Measurements from ENCODE around the gene B3GNT8. TPM values are rescaled to one million over a fixed set of nuclear protein-coding genes. Genes with fewer than 3 reads are reported as not detected.

B3GNT8 gene
- total and polyA plus RNA-seq, 2 donors (not counting 1 experiment from before 2014, with no cell fraction given) = 0.27 TPM; not detected in 1

DNA sequence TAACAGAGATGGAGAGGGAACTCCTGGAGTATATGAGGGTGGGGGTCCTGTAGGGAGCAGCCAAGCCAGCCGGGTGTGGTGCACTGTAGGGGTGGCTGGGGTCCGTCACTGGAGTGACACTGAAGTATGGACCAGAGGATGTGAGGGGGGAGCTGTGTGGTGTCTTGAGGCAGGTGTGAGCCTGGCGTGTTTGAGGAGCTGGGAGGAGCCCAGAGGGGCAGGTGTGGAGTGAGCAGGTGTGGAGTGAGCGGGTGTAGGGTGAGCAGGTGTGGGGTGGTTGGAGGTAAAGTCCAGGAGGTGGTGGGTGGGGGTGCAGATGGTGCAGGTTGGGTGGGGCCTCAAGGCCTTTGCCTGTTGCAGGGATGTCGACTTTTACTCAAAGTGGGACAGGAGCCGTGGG, 5.9 kb downstream of the B3GNT8 start:
- H4K20me1 ChIP-seq (ENCODE audit: control insufficient read depth, insufficient read depth, low read length, poor library complexity, severe bottlenecking) = peaks cover 14% of the 10 kb centered on the region
- Mint-ChIP-seq H3K9me3 (ENCODE audit: insufficient read depth) (no peaks in the 10 kb centered on the region), H3K4me1 (no peaks in the 10 kb centered on the region), H3K27ac (no peak overlapping the region), H3K4me3 (no peak overlapping the region), H3K27me3 (no peaks in the 10 kb centered on the region)
- no peak overlapping the region for H3K4me2 ChIP-seq (replicated peaks; ENCODE audit: low read depth, low read length, poor library complexity, severe bottlenecking)
- H3K9ac ChIP-seq (ENCODE audit: low read length) = no peak overlapping the region
- no peak for TF ChIP-seq CTCF (IDR thresholded peaks at IDR 0.05)
- no peak for TF ChIP-seq EZH2 (IDR thresholded peaks at IDR 0.05; ENCODE audit: borderline replicate concordance, insufficient read depth, low read depth, low read length, poor library complexity, severe bottlenecking)
- H3K36me3 ChIP-seq (replicated peaks in 1 of 2; ENCODE audit: control extremely low read depth in 1 of 2, control insufficient read depth in 1 of 2, extremely low read depth in 1 of 2, insufficient read depth in 2 of 2, low read length in 1 of 2) = peaks cover 0 to 69% of the 10 kb centered on the region in 2 experiments
- H3K4me1 ChIP-seq (ENCODE audit: control insufficient read depth in 2 of 2, insufficient read depth in 2 of 2, low read length in 2 of 2) = no peaks in the 10 kb centered on the region
- ChIA-PET CTCF (interaction anchor here (1.5 kb wide), 1 partner anchor 142 kb away, joined by 3 read pairs; no protein-coding TSS in a partner anchor), POLR2A (no interaction called here)
- no peak for ATAC-seq (ENCODE audit: low read depth)
- intact Hi-C loops (cut with micrococcal nuclease) = no loop called here
- H3K27me3 ChIP-seq (replicated peaks in 1 of 4; ENCODE audit: control extremely low read depth in 1 of 4, control insufficient read depth in 3 of 4, insufficient read depth in 4 of 4, low read length in 3 of 4) = no peaks in the 10 kb centered on the region
- H3K9me3 ChIP-seq (ENCODE audit: control extremely low read depth in 1 of 3, control insufficient read depth in 2 of 3, insufficient read depth in 1 of 3, low read length in 2 of 3) = no peaks in the 10 kb centered on the region
- no peak overlapping the region for H3K27ac ChIP-seq (ENCODE audit: low read length in 2 of 2)
- peaks cover 5% of the 10 kb centered on the region for H3K79me2 ChIP-seq (ENCODE audit: control insufficient read depth, insufficient read depth, low read length)
- H3K4me3 ChIP-seq (ENCODE audit: control extremely low read depth in 1 of 5, extremely low read depth in 1 of 5, insufficient read depth in 1 of 5, low read depth in 2 of 5, low read length in 4 of 5) = no peak overlapping the region
- WGBS (ENCODE audit: insufficient coverage) = 97% methylated on average over 6 of the region's 6 CpGs
- H2AFZ ChIP-seq (ENCODE audit: insufficient read depth, low read depth, low read length, poor library complexity, severe bottlenecking) = no peak overlapping the region
- no peak for DNase-seq

DNA sequence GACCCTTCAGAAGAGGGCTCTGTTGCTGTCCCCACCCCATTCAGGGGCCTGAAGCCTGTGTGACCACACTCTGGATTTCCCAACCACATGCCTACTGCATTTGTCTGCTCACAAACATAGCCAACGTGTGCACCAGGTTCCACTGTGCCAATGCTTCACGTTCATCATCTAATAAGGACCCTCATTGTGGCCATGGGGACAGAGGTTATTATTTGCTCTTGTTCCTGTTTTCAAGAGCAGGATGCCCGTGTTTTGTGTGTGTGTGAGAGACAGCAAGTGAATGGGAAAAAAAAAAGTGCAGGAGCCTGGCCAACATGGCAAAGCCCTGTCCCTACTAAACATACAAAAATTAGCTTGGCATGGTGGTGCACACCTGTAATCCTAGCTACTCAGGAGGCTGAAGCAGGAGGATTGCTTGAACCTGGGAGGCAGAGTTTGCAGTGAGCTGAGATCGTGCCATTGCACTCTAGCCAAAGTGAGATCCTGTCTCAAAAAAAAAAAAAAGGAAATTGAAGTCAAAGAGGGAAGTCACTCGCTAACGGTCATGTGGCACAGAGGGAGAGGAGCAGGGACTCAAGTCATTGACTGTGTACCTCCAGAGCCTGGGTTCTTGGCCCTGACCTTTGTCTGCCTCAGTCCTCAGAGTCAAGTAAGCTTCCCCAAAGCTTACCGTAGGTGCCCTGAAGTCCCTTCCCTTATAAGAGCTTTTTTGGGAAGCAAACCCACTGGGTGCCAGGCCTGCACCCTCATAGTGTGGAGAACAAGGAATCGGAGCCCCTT, 6.9 kb downstream of the B3GNT8 start:
- Mint-ChIP-seq H3K4me1 (no peaks in the 10 kb centered on the region), H3K27me3 (no peaks in the 10 kb centered on the region), H3K9me3 (ENCODE audit: insufficient read depth) (no peaks in the 10 kb centered on the region), H3K27ac (no peak overlapping the region), H3K4me3 (no peak overlapping the region)
- no peak for ATAC-seq (ENCODE audit: low read depth)
- H3K4me3 ChIP-seq (ENCODE audit: control extremely low read depth in 1 of 5, extremely low read depth in 1 of 5, insufficient read depth in 1 of 5, low read depth in 2 of 5, low read length in 4 of 5) = no peak overlapping the region
- 37% methylated on average over 6 of the region's 8 CpGs for WGBS (ENCODE audit: insufficient coverage)
- H3K9ac ChIP-seq (ENCODE audit: low read length) = no peak overlapping the region
- no peaks in the 10 kb centered on the region for H3K9me3 ChIP-seq (ENCODE audit: control extremely low read depth in 1 of 3, control insufficient read depth in 2 of 3, insufficient read depth in 1 of 3, low read length in 2 of 3)
- H3K4me1 ChIP-seq (ENCODE audit: control insufficient read depth in 2 of 2, insufficient read depth in 2 of 2, low read length in 2 of 2) = no peaks in the 10 kb centered on the region
- POLR2A ChIA-PET = no interaction called here
- H2AFZ ChIP-seq (ENCODE audit: insufficient read depth, low read depth, low read length, poor library complexity, severe bottlenecking) = no peak overlapping the region
- H3K4me2 ChIP-seq (replicated peaks; ENCODE audit: low read depth, low read length, poor library complexity, severe bottlenecking) = no peak overlapping the region
- no peaks in the 10 kb centered on the region for H3K27me3 ChIP-seq (replicated peaks in 1 of 4; ENCODE audit: control extremely low read depth in 1 of 4, control insufficient read depth in 3 of 4, insufficient read depth in 4 of 4, low read length in 3 of 4)
- CTCF ChIA-PET = interaction anchor here (0.7 to 1.8 kb wide), 3 partner anchors 30 to 160 kb away, joined by 3 to 4 read pairs (median 3); no protein-coding TSS in a partner anchor
- TF ChIP-seq EZH2 (IDR thresholded peaks at IDR 0.05; ENCODE audit: borderline replicate concordance, insufficient read depth, low read depth, low read length, poor library complexity, severe bottlenecking) (no peak), CTCF (IDR thresholded peaks at IDR 0.05) (no peak)
- H3K27ac ChIP-seq (ENCODE audit: low read length in 2 of 2) = no peak overlapping the region
- DNase-seq = no peak
- intact Hi-C loops (cut with micrococcal nuclease) = no loop called here
- peaks cover 0 to 66% of the 10 kb centered on the region in 2 experiments for H3K36me3 ChIP-seq (replicated peaks in 1 of 2; ENCODE audit: control extremely low read depth in 1 of 2, control insufficient read depth in 1 of 2, extremely low read depth in 1 of 2, insufficient read depth in 2 of 2, low read length in 1 of 2)
- H3K79me2 ChIP-seq (ENCODE audit: control insufficient read depth, insufficient read depth, low read length) = peaks cover 10% of the 10 kb centered on the region
- peaks cover 14% of the 10 kb centered on the region for H4K20me1 ChIP-seq (ENCODE audit: control insufficient read depth, insufficient read depth, low read length, poor library complexity, severe bottlenecking)
